ENCODE results near the gene DNAH11.
A peak's percentile ranks its signal among the peaks of the same experiment; 100 is the strongest.
"Not testable (repeated sequence)": the region's sequence is repeated elsewhere in the genome, so short reads cannot be mapped to it uniquely, and the experiment has no call there.

Gene DNAH11

GRCh38 chr7:21656796-21657195 is 114.0 kb downstream of the DNAH11 start:
- no peak for TF ChIP-seq CTCF (IDR thresholded peaks at IDR 0.05; ENCODE audit: unreplicated experiment in 3 of 3)
- Mint-ChIP-seq H3K4me3 (no peak overlapping the region), H3K27me3 (ENCODE audit: low read depth) (no peaks in the 10 kb centered on the region), H3K4me1 (no peaks in the 10 kb centered on the region), H3K27ac (no peak overlapping the region), H3K9me3 (peaks cover 14% of the 10 kb centered on the region), H3K36me3 (ENCODE audit: low read depth) (no peaks in the 10 kb centered on the region)

- no peak for TF ChIP-seq CTCF (IDR thresholded peaks at IDR 0.05; ENCODE audit: unreplicated experiment in 3 of 3)
- Mint-ChIP-seq H3K36me3 (ENCODE audit: low read depth) (no peaks in the 10 kb centered on the region), H3K9me3 (no peaks in the 10 kb centered on the region), H3K4me3 (no peak overlapping the region), H3K27ac (no peak overlapping the region), H3K27me3 (ENCODE audit: low read depth) (no peaks in the 10 kb centered on the region), H3K4me1 (no peaks in the 10 kb centered on the region)
Measured at GRCh38 chr7:21670496-21670895, 127.7 kb downstream of the DNAH11 start.

GRCh38 chr7:21671859-21672258 is 129.0 kb downstream of the DNAH11 start:
- TF ChIP-seq CTCF (IDR thresholded peaks at IDR 0.05; ENCODE audit: unreplicated experiment in 3 of 3) = no peak
- Mint-ChIP-seq H3K9me3 (no peaks in the 10 kb centered on the region), H3K36me3 (ENCODE audit: low read depth) (no peaks in the 10 kb centered on the region), H3K4me1 (no peaks in the 10 kb centered on the region), H3K27ac (no peak overlapping the region), H3K27me3 (ENCODE audit: low read depth) (no peaks in the 10 kb centered on the region), H3K4me3 (no peak overlapping the region)

GRCh38 chr7:21675255-21675654 is 132.4 kb downstream of the DNAH11 start:
- H3K36me3 Mint-ChIP-seq (ENCODE audit: low read depth) = no peaks in the 10 kb centered on the region
- TF ChIP-seq CTCF (IDR thresholded peaks at IDR 0.05; ENCODE audit: unreplicated experiment in 3 of 3) = no peak
- peaks cover 8% of the 10 kb centered on the region for H3K9me3 Mint-ChIP-seq
- no peak overlapping the region for H3K4me3 Mint-ChIP-seq
- no peaks in the 10 kb centered on the region for H3K4me1 Mint-ChIP-seq
- no peaks in the 10 kb centered on the region for H3K27me3 Mint-ChIP-seq (ENCODE audit: low read depth)
- no peak overlapping the region for H3K27ac Mint-ChIP-seq

GRCh38 chr7:21690705-21691104 is 147.9 kb downstream of the DNAH11 start:
- peak in 2 of 3 experiments; percentile 18 to 25 for TF ChIP-seq CTCF (IDR thresholded peaks at IDR 0.05; ENCODE audit: unreplicated experiment in 3 of 3)
- no peaks in the 10 kb centered on the region for H3K27me3 Mint-ChIP-seq (ENCODE audit: low read depth)
- H3K9me3 Mint-ChIP-seq = no peaks in the 10 kb centered on the region
- no peak overlapping the region for H3K27ac Mint-ChIP-seq
- no peaks in the 10 kb centered on the region for H3K4me1 Mint-ChIP-seq
- H3K36me3 Mint-ChIP-seq (ENCODE audit: low read depth) = no peaks in the 10 kb centered on the region
- no peak overlapping the region for H3K4me3 Mint-ChIP-seq

- H3K27ac Mint-ChIP-seq; H3K4me3 Mint-ChIP-seq; H3K4me1 Mint-ChIP-seq; H3K36me3 Mint-ChIP-seq (ENCODE audit: low read depth); H3K27me3 Mint-ChIP-seq (ENCODE audit: low read depth); H3K9me3 Mint-ChIP-seq: not testable (repeated sequence)
Measured at GRCh38 chr7:21691146-21691545, 148.3 kb downstream of the DNAH11 start.

GRCh38 chr7:21700587-21700986 is 157.7 kb downstream of the DNAH11 start:
- H3K4me3 Mint-ChIP-seq; H3K27ac Mint-ChIP-seq; H3K36me3 Mint-ChIP-seq (ENCODE audit: low read depth); H3K9me3 Mint-ChIP-seq; H3K27me3 Mint-ChIP-seq (ENCODE audit: low read depth); H3K4me1 Mint-ChIP-seq: not testable (repeated sequence)

Data from nephron (organoid).